ENCODE results near the gene TMEM181.
"Not testable (repeated sequence)": the region's sequence is repeated elsewhere in the genome, so short reads cannot be mapped to it uniquely, and the experiment has no call there.

The TMEM181 gene

GRCh38 chr6:158595223-158595622 is 35.3 kb downstream of the TMEM181 start:
- Histone ChIP-seq H3K4me3 (ENCODE audit: low read depth, low read length) (no peak overlapping the region), H3K27ac (ENCODE audit: low read depth, low read length) (no peak overlapping the region), H3K27me3 (ENCODE audit: insufficient read depth, low read length) (no peaks in the 10 kb centered on the region), H2AFZ (ENCODE audit: low read length, unreplicated experiment) (no peak overlapping the region), H3K4me1 (ENCODE audit: control insufficient read depth, insufficient read depth, low read length, unreplicated experiment) (no peaks in the 10 kb centered on the region), H3K79me2 (ENCODE audit: control insufficient read depth, insufficient read depth, low read length, unreplicated experiment) (no peaks in the 10 kb centered on the region), H3K36me3 (ENCODE audit: insufficient read depth, low read length) (no peaks in the 10 kb centered on the region; the same call in 1 of the 2 replicates)

- Histone ChIP-seq H3K27me3 (ENCODE audit: insufficient read depth, low read length) (no peaks in the 10 kb centered on the region), H3K79me2 (ENCODE audit: control insufficient read depth, insufficient read depth, low read length, unreplicated experiment) (no peaks in the 10 kb centered on the region), H3K27ac (ENCODE audit: low read depth, low read length) (no peak overlapping the region), H3K36me3 (ENCODE audit: insufficient read depth, low read length) (no peaks in the 10 kb centered on the region; the same call in 1 of the 2 replicates), H2AFZ (ENCODE audit: low read length, unreplicated experiment) (no peak overlapping the region), H3K4me1 (ENCODE audit: control insufficient read depth, insufficient read depth, low read length, unreplicated experiment) (no peaks in the 10 kb centered on the region), H3K4me3 (ENCODE audit: low read depth, low read length) (no peak overlapping the region)
Measured at GRCh38 chr6:158596861-158597260, 37.0 kb downstream of the TMEM181 start.

- Histone ChIP-seq H2AFZ (ENCODE audit: low read length, unreplicated experiment) (no peak overlapping the region), H3K4me3 (ENCODE audit: low read depth, low read length) (no peak overlapping the region), H3K4me1 (ENCODE audit: control insufficient read depth, insufficient read depth, low read length, unreplicated experiment) (no peaks in the 10 kb centered on the region), H3K36me3 (ENCODE audit: insufficient read depth, low read length) (no peaks in the 10 kb centered on the region; the same call in 1 of the 2 replicates), H3K79me2 (ENCODE audit: control insufficient read depth, insufficient read depth, low read length, unreplicated experiment) (no peaks in the 10 kb centered on the region), H3K27ac (ENCODE audit: low read depth, low read length) (no peak overlapping the region), H3K27me3 (ENCODE audit: insufficient read depth, low read length) (no peaks in the 10 kb centered on the region)
Measured at GRCh38 chr6:158597565-158597964, 37.7 kb downstream of the TMEM181 start.

GRCh38 chr6:158599635-158600034 is 39.7 kb downstream of the TMEM181 start:
- Histone ChIP-seq H2AFZ (ENCODE audit: low read length, unreplicated experiment) (no peak overlapping the region), H3K4me1 (ENCODE audit: control insufficient read depth, insufficient read depth, low read length, unreplicated experiment) (no peaks in the 10 kb centered on the region), H3K36me3 (ENCODE audit: insufficient read depth, low read length) (no peaks in the 10 kb centered on the region; the same call in 1 of the 2 replicates), H3K79me2 (ENCODE audit: control insufficient read depth, insufficient read depth, low read length, unreplicated experiment) (no peaks in the 10 kb centered on the region), H3K27ac (ENCODE audit: low read depth, low read length) (no peak overlapping the region), H3K27me3 (ENCODE audit: insufficient read depth, low read length) (no peaks in the 10 kb centered on the region), H3K4me3 (ENCODE audit: low read depth, low read length) (no peak overlapping the region)

GRCh38 chr6:158603261-158604047 is 43.6 kb downstream of the TMEM181 start:
- H3K27me3 ChIP-seq (ENCODE audit: insufficient read depth, low read length): no peaks in the 10 kb centered on the region
- no peak overlapping the region for H3K27ac ChIP-seq (ENCODE audit: low read depth, low read length)
- H3K4me1 ChIP-seq (ENCODE audit: control insufficient read depth, insufficient read depth, low read length, unreplicated experiment): peaks cover 8% of the 10 kb centered on the region
- H3K79me2 ChIP-seq (ENCODE audit: control insufficient read depth, insufficient read depth, low read length, unreplicated experiment): no peaks in the 10 kb centered on the region
- H2AFZ ChIP-seq (ENCODE audit: low read length, unreplicated experiment): no peak overlapping the region
- H3K4me3 ChIP-seq (ENCODE audit: low read depth, low read length): no peak overlapping the region
- peaks cover 20% of the 10 kb centered on the region for H3K36me3 ChIP-seq (ENCODE audit: insufficient read depth, low read length)

GRCh38 chr6:158604048-158604406 is 44.1 kb downstream of the TMEM181 start:
- H3K27me3 ChIP-seq (ENCODE audit: insufficient read depth, low read length): no peaks in the 10 kb centered on the region
- H2AFZ ChIP-seq (ENCODE audit: low read length, unreplicated experiment): no peak overlapping the region
- no peaks in the 10 kb centered on the region for H3K79me2 ChIP-seq (ENCODE audit: control insufficient read depth, insufficient read depth, low read length, unreplicated experiment)
- no peak overlapping the region for H3K4me3 ChIP-seq (ENCODE audit: low read depth, low read length)
- peaks cover 22% of the 10 kb centered on the region for H3K36me3 ChIP-seq (ENCODE audit: insufficient read depth, low read length)
- H3K4me1 ChIP-seq (ENCODE audit: control insufficient read depth, insufficient read depth, low read length, unreplicated experiment): peaks cover 8% of the 10 kb centered on the region
- H3K27ac ChIP-seq (ENCODE audit: low read depth, low read length): no peak overlapping the region

- peaks cover 8% of the 10 kb centered on the region for H3K4me1 ChIP-seq (ENCODE audit: control insufficient read depth, insufficient read depth, low read length, unreplicated experiment)
- H2AFZ ChIP-seq (ENCODE audit: low read length, unreplicated experiment): no peak overlapping the region
- no peaks in the 10 kb centered on the region for H3K27me3 ChIP-seq (ENCODE audit: insufficient read depth, low read length)
- H3K4me3 ChIP-seq (ENCODE audit: low read depth, low read length): no peak overlapping the region
- H3K27ac ChIP-seq (ENCODE audit: low read depth, low read length): no peak overlapping the region
- no peaks in the 10 kb centered on the region for H3K79me2 ChIP-seq (ENCODE audit: control insufficient read depth, insufficient read depth, low read length, unreplicated experiment)
- H3K36me3 ChIP-seq (ENCODE audit: insufficient read depth, low read length): peaks cover 32% of the 10 kb centered on the region
Measured at GRCh38 chr6:158605266-158605878, 45.5 kb downstream of the TMEM181 start.

GRCh38 chr6:158606011-158606410 is 46.1 kb downstream of the TMEM181 start:
- H3K79me2 ChIP-seq (ENCODE audit: control insufficient read depth, insufficient read depth, low read length, unreplicated experiment); H3K4me3 ChIP-seq (ENCODE audit: low read depth, low read length); H3K4me1 ChIP-seq (ENCODE audit: control insufficient read depth, insufficient read depth, low read length, unreplicated experiment); H3K27ac ChIP-seq (ENCODE audit: low read depth, low read length); H3K27me3 ChIP-seq (ENCODE audit: insufficient read depth, low read length); H2AFZ ChIP-seq (ENCODE audit: low read length, unreplicated experiment): not testable (repeated sequence)
- H3K36me3 ChIP-seq (ENCODE audit: insufficient read depth, low read length): peaks cover 33% of the 10 kb centered on the region

GRCh38 chr6:158606935-158607334 is 47.0 kb downstream of the TMEM181 start:
- H2AFZ ChIP-seq (ENCODE audit: low read length, unreplicated experiment): no peak overlapping the region
- H3K27ac ChIP-seq (ENCODE audit: low read depth, low read length): no peak overlapping the region
- no peaks in the 10 kb centered on the region for H3K27me3 ChIP-seq (ENCODE audit: insufficient read depth, low read length)
- H3K79me2 ChIP-seq (ENCODE audit: control insufficient read depth, insufficient read depth, low read length, unreplicated experiment): no peaks in the 10 kb centered on the region
- no peak overlapping the region for H3K4me3 ChIP-seq (ENCODE audit: low read depth, low read length)
- peaks cover 40% of the 10 kb centered on the region for H3K36me3 ChIP-seq (ENCODE audit: insufficient read depth, low read length)
- H3K4me1 ChIP-seq (ENCODE audit: control insufficient read depth, insufficient read depth, low read length, unreplicated experiment): peaks cover 8% of the 10 kb centered on the region

- Histone ChIP-seq H3K4me3 (ENCODE audit: low read depth, low read length) (no peak overlapping the region), H3K79me2 (ENCODE audit: control insufficient read depth, insufficient read depth, low read length, unreplicated experiment) (no peaks in the 10 kb centered on the region), H3K27me3 (ENCODE audit: insufficient read depth, low read length) (no peaks in the 10 kb centered on the region), H3K36me3 (ENCODE audit: insufficient read depth, low read length) (peaks cover 40% of the 10 kb centered on the region), H2AFZ (ENCODE audit: low read length, unreplicated experiment) (no peak overlapping the region), H3K4me1 (ENCODE audit: control insufficient read depth, insufficient read depth, low read length, unreplicated experiment) (peaks cover 8% of the 10 kb centered on the region), H3K27ac (ENCODE audit: low read depth, low read length) (no peak overlapping the region)
Measured at GRCh38 chr6:158607411-158608170, 47.7 kb downstream of the TMEM181 start.

Measured in ACC112 (cell line).